WERI-Rb-1 (cell line): ENCODE data around the gene RFTN1.

Source experiments
- DNase-seq: peaks from one replicate; pipeline ENCODE4 v3.0.0-alpha.2; 2020
- H3K27ac ChIP-seq: fragments of 250-450 bp; sonication (Bioruptor Pico); 2 replicates; pipeline ENCODE4 v1.5.1; 2020; ENCODE audit warnings: mild to moderate bottlenecking, moderate library complexity
- H3K27me3 ChIP-seq: fragments of 250-450 bp; sonication (Bioruptor Pico); 2 replicates; pipeline ENCODE4 v1.5.1; 2021; ENCODE audit warnings: mild to moderate bottlenecking, low read depth, moderate library complexity; ENCODE audit not compliant: insufficient read depth, severe bottlenecking
- H3K36me3 ChIP-seq: fragments of 250-450 bp; sonication (Bioruptor Pico); 2 replicates; pipeline ENCODE4 v1.5.1; 2020; ENCODE audit warnings: mild to moderate bottlenecking, moderate library complexity
- H3K4me3 ChIP-seq: 2 replicates; pipeline ENCODE4 v1.5.1; 2011; ENCODE audit warnings: low read depth, mild to moderate bottlenecking, control low read depth, low read length
- H3K9me3 ChIP-seq: fragments of 250-450 bp; sonication (Bioruptor Pico); 2 replicates; pipeline ENCODE4 v1.5.1; 2021; ENCODE audit warnings: mild to moderate bottlenecking, moderate library complexity; ENCODE audit not compliant: severe bottlenecking
- TF ChIP-seq, protein P1 (sequence below): IDR thresholded peaks from 2 replicates; pipeline ENCODE4 v1.5.1; 2011; ENCODE audit warnings: low read depth, mild to moderate bottlenecking, control low read depth, inconsistent platforms, low read length

Gene RFTN1

DNA sequence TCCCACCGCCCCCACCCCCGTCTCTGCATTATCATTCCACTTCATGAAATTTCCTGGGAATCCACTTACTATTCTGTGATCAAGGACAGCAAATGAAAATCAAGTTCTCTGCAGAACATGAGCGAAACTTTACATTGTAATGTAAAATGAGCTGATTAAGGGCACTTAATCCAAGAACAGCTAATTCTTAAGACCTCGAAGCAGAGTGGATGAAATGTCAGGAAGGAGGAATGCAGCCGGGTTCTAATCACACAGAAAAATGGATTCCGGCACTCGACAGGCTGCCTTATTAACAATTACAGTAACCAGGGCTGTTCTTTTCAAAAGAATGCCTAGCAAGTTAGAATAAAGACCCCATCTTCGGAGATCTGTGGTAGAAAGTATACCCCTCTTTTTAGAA is 57.5 kb downstream of the RFTN1 start:
- Histone ChIP-seq H3K9me3 (no peaks in the 10 kb centered on the region), H3K27me3 (no peaks in the 10 kb centered on the region), H3K36me3 (no peaks in the 10 kb centered on the region), H3K4me3 (peak overlapping the region; percentile 5), H3K27ac (no peak overlapping the region)
- DNase-seq = no peak
- TF ChIP-seq, protein P1, sequence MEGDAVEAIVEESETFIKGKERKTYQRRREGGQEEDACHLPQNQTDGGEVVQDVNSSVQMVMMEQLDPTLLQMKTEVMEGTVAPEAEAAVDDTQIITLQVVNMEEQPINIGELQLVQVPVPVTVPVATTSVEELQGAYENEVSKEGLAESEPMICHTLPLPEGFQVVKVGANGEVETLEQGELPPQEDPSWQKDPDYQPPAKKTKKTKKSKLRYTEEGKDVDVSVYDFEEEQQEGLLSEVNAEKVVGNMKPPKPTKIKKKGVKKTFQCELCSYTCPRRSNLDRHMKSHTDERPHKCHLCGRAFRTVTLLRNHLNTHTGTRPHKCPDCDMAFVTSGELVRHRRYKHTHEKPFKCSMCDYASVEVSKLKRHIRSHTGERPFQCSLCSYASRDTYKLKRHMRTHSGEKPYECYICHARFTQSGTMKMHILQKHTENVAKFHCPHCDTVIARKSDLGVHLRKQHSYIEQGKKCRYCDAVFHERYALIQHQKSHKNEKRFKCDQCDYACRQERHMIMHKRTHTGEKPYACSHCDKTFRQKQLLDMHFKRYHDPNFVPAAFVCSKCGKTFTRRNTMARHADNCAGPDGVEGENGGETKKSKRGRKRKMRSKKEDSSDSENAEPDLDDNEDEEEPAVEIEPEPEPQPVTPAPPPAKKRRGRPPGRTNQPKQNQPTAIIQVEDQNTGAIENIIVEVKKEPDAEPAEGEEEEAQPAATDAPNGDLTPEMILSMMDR = no peak

DNA sequence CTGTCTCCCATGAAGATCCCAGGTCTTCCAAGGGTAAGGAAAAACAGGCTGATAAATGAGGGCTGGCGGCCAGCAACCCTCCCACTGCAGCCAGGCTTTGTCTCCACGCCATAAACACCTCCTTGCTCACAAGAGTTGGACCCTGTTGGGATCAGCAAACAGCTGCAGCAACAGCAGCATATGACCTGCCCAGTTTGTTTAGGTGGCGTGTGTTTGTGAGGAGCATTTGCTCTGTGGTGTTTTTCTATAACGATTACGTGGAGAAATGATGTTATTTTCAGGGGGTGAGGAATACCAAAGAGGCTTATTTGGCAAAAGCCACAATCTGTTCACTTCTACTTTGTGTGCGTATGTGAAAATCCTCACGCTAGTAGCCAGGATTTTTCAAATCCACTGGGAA is 58.5 kb downstream of the RFTN1 start:
- H3K27ac ChIP-seq = no peak overlapping the region
- H3K36me3 ChIP-seq = no peaks in the 10 kb centered on the region
- TF ChIP-seq, protein P1 = no peak
- no peaks in the 10 kb centered on the region for H3K27me3 ChIP-seq
- no peak overlapping the region for H3K4me3 ChIP-seq
- no peak for DNase-seq
- H3K9me3 ChIP-seq = no peaks in the 10 kb centered on the region

DNA sequence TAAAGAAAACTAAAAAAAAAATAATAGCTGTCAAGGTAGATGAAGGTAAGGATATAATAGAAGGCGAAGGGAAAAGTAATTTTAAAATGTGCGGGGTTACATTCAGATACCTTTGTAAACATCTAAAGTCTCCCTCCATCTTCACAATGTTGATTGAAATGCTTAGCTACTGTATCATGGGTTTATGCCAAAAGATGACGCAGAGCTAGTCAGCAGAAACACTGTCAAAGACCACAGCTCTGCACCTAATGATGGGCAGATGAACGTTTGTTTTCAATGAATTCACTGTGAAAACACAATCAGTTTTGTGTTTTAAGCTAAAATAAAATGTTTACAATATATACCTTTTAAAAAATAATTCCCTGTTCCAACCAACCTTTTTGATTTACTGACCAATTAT is 61.2 kb downstream of the RFTN1 start:
- H3K9me3 ChIP-seq = no peaks in the 10 kb centered on the region
- H3K4me3 ChIP-seq = no peak overlapping the region
- no peak overlapping the region for H3K27ac ChIP-seq
- H3K27me3 ChIP-seq = no peaks in the 10 kb centered on the region
- TF ChIP-seq, protein P1 = no peak
- H3K36me3 ChIP-seq = no peaks in the 10 kb centered on the region
- no peak for DNase-seq

DNA sequence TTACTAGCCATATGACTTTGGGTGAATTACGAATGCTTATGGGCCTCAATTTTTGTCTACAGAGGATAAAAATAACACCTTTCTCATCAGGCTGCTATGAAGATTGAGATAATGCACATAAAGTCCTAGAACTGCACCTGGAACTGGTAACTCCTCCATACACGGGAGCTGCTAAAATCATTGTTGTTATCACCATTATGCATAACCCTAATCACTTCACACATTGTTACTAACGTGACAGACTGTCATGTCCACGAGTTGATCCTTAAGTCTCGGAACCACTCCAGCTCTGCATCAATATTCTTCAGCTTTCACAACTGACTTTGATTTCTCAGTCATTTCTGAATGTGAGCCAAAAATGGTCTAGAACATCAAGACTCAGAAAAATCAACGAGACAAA is 64.1 kb downstream of the RFTN1 start:
- DNase-seq = no peak
- Histone ChIP-seq H3K27ac (no peak overlapping the region), H3K4me3 (no peak overlapping the region), H3K9me3 (no peaks in the 10 kb centered on the region), H3K27me3 (no peaks in the 10 kb centered on the region), H3K36me3 (no peaks in the 10 kb centered on the region)
- TF ChIP-seq, protein P1 = no peak

DNA sequence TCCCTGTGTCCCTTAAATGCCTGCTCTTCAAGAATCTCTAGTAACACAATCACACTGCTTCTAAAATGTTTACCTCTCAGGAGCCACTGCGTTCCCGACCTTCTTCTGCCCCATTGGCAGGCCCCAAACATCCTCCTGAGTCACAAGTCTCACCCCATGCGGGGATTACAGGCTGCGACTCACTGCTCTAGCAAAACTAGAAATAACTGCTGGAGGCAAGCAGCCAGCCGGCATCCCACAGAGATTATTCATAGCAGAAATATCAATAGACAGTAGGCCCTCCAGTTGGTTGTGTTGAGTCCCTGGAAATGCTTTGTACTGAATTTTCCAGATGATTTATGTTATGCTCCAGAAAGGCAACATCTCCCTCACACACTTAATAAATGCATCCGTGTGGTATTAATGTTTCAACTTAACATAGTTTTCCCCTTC is 64.8 kb downstream of the RFTN1 start:
- no peak overlapping the region for H3K27ac ChIP-seq
- H3K36me3 ChIP-seq = no peaks in the 10 kb centered on the region
- H3K9me3 ChIP-seq = no peaks in the 10 kb centered on the region
- DNase-seq = no peak
- no peak overlapping the region for H3K4me3 ChIP-seq
- no peaks in the 10 kb centered on the region for H3K27me3 ChIP-seq
- TF ChIP-seq, protein P1 = no peak

DNA sequence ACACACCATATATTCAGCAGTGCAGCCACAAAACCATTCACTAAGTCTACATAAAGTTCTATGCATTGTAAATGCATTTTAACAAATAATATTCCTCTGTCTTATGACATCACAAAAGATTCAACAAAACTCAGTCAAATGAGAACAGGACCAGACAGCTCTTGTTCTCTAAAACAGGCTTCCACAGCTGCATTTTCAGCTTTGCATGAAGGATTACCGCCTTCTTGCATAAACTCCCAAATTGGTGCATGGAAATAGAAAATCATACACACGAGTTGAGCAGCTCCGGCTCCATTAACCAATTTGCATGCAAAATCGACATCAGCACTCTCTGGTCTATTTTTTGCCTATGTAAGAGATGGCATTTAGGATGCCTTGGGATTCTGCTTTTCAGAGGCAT is 66.4 kb downstream of the RFTN1 start:
- DNase-seq = no peak
- Histone ChIP-seq H3K36me3 (no peaks in the 10 kb centered on the region), H3K4me3 (no peak overlapping the region), H3K27ac (no peak overlapping the region), H3K27me3 (no peaks in the 10 kb centered on the region), H3K9me3 (no peaks in the 10 kb centered on the region)
- TF ChIP-seq, protein P1 = no peak
